ENCODE measurements around the gene LCE1F.

DNA sequence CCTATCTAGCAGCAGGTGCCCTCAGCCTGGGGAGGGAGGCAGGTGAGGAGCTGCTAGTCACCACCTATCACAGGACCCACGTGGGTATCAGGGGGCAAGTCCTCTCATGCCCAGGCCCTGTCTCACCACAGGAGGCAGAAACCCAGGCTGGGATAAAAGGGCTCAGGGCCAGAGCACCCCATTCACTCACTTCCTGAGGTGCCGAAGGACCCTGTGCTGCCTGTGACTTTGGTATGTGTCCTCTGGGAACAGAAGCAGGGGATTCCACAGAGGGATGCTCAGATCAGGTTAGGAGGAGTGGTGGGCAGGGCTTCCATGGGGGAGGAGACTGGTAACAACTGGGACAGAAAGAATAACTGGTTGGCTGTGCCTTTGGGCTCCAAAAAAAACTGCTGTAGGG lies 11.1 kb downstream of the LCE1F start, which contains the start of gene LCE1E:
- no peak for TF ChIP-seq CTCF (IDR thresholded peaks at IDR 0.05)
- TF ChIP-seq EZH2phosphoT487 (IDR thresholded peaks at IDR 0.05): no peak
- TF ChIP-seq EZH2 (IDR thresholded peaks at IDR 0.05): no peak

Data from neural progenitor cell (in vitro differentiated cells).